Ascending aorta (tissue), 2 donors: ENCODE measurements around the gene TLR7. TPM values are rescaled to one million over a fixed set of nuclear protein-coding genes. Genes with fewer than 3 reads are reported as not detected.

ENCODE experiments used
- DNase-seq, 2 donors: peaks; one replicate each; pipeline ENCODE4 v3.0.0-alpha.2; 2019; ENCODE audit warnings: low spot score in 2 of 2
- H3K27ac ChIP-seq, 2 donors: fragments of 200-600 bp; sonication (generic); one replicate each; pipeline ENCODE4 v1.5.1; 2016 to 2017; ENCODE audit warnings: mild to moderate bottlenecking in 1 of 2
- H3K27me3 ChIP-seq: fragments of 200-600 bp; sonication (generic); one replicate; pipeline ENCODE4 v1.5.1; 2017
- H3K36me3 ChIP-seq, 2 donors: fragments of 200-600 bp; sonication (generic); one replicate each; pipeline ENCODE4 v1.5.1; 2016
- H3K4me1 ChIP-seq, 2 donors: fragments of 200-600 bp; sonication (generic); one replicate each; pipeline ENCODE4 v1.5.1; 2016 to 2017; ENCODE audit warnings: mild to moderate bottlenecking in 1 of 2
- H3K4me3 ChIP-seq, 2 donors: fragments of 200-600 bp; sonication (generic); one replicate each; pipeline ENCODE4 v1.5.1; 2016 to 2017; ENCODE audit warnings: mild to moderate bottlenecking in 1 of 2
- H3K9me3 ChIP-seq, 2 donors: fragments of 200-600 bp; sonication (generic); one replicate each; pipeline ENCODE4 v1.5.1; 2016
- CTCF ChIP-seq, 3 experiments: fragments of 200-600 bp in 2 of 3; fragments of 450-650 bp in 1 of 3; sonication (generic) in 2 of 3; IDR thresholded peaks; one replicate each; pipeline ENCODE4 v1.5.1; 2016 to 2019; ENCODE audit warnings: antibody characterized with exemption in 3 of 3, mild to moderate bottlenecking in 1 of 3, moderate library complexity in 1 of 3
- intact Hi-C: fragments of 100-400 bp; cut with DNase I; formaldehyde crosslinking; loops from one replicate; pipeline ENCODE4 v1.15.1; 2023
- total RNA-seq: library from RNA; depleted of rRNA; stranded (reverse); fragments of >200 nt; gene quantifications from one replicate; pipeline ENCODE4 v1.1.0, GENCODE V29; 2016

Gene TLR7
- total RNA-seq, 1 donor from 2014 or later = not detected

GRCh38 chrX:12895866-12896265 lies 29.0 kb downstream of the TLR7 start:
- DNase-seq = no peak
- TF ChIP-seq CTCF (IDR thresholded peaks at IDR 0.05) = no peak
- intact Hi-C loops = no loop called here
- Histone ChIP-seq H3K27me3 (no peaks in the 10 kb centered on the region), H3K4me1 (no peaks in the 10 kb centered on the region), H3K9me3 (no peaks in the 10 kb centered on the region), H3K4me3 (no peak overlapping the region), H3K36me3 (no peaks in the 10 kb centered on the region), H3K27ac (no peak overlapping the region)

DNA sequence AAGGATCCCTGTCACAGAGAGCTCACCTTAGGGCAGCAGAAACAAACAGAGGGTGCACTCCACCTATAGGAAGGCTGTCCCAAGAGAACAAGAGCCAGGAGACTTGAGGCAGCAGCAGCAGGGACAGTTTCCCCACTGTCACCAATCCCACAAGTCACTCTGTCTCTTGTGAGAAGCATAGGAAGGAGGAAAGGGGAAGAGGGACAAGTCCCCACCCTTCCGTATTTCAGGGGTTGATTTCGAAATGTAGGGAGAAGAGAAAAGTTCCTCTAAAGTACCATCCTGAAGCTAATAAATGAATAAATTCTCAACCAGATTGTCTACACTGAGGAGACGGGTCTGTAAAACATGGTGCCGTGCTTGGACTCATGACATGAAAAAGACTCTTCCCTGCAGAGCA lies 30.1 kb downstream of the TLR7 start:
- intact Hi-C loops = no loop called here
- H3K36me3 ChIP-seq = no peaks in the 10 kb centered on the region
- no peak for TF ChIP-seq CTCF (IDR thresholded peaks at IDR 0.05)
- no peaks in the 10 kb centered on the region for H3K4me1 ChIP-seq
- no peaks in the 10 kb centered on the region for H3K27me3 ChIP-seq
- H3K27ac ChIP-seq = no peak overlapping the region
- H3K9me3 ChIP-seq = no peaks in the 10 kb centered on the region
- no peak overlapping the region for H3K4me3 ChIP-seq
- DNase-seq = no peak

GRCh38 chrX:12898073-12898472 lies 31.2 kb downstream of the TLR7 start:
- intact Hi-C loops = no loop called here
- Histone ChIP-seq H3K27ac (no peak overlapping the region), H3K36me3 (no peaks in the 10 kb centered on the region), H3K4me1 (no peaks in the 10 kb centered on the region), H3K9me3 (no peaks in the 10 kb centered on the region), H3K27me3 (no peaks in the 10 kb centered on the region), H3K4me3 (no peak overlapping the region)
- no peak for DNase-seq
- no peak for TF ChIP-seq CTCF (IDR thresholded peaks at IDR 0.05)

GRCh38 chrX:12899506-12899905 lies 32.6 kb downstream of the TLR7 start:
- Histone ChIP-seq H3K27ac (no peak overlapping the region), H3K27me3 (no peaks in the 10 kb centered on the region), H3K4me3 (no peak overlapping the region), H3K4me1 (no peaks in the 10 kb centered on the region), H3K36me3 (no peaks in the 10 kb centered on the region), H3K9me3 (no peaks in the 10 kb centered on the region)
- DNase-seq = no peak
- no peak for TF ChIP-seq CTCF (IDR thresholded peaks at IDR 0.05)
- intact Hi-C loops = no loop called here

DNA sequence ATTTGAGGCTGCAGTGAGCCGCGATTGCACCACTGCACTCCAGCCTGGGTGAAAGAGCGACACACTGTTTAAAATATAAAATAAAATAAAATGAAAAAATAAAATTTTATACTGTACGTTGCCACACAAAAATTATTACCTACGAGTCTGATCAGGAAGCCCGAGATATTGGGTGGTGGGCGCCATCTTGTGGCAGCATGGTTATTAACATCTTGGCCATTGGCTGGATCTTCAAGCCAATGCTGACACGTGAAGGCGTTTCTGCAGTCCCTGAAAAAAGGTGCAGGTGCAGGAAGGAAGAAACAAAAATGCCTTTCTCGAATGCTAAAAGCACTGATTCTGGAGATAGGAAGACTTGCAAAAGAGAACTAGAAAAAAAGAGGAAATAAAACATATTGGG lies 34.6 kb downstream of the TLR7 start:
- peak; percentile 25 to 59 (median 43) for TF ChIP-seq CTCF (IDR thresholded peaks at IDR 0.05)
- no peak overlapping the region for H3K4me3 ChIP-seq
- no peaks in the 10 kb centered on the region for H3K4me1 ChIP-seq
- H3K27ac ChIP-seq = no peak overlapping the region
- no peaks in the 10 kb centered on the region for H3K9me3 ChIP-seq
- intact Hi-C loops = no loop called here
- DNase-seq = peak in 1 of 2 donors; percentile 75
- no peaks in the 10 kb centered on the region for H3K27me3 ChIP-seq
- H3K36me3 ChIP-seq = no peaks in the 10 kb centered on the region

DNA sequence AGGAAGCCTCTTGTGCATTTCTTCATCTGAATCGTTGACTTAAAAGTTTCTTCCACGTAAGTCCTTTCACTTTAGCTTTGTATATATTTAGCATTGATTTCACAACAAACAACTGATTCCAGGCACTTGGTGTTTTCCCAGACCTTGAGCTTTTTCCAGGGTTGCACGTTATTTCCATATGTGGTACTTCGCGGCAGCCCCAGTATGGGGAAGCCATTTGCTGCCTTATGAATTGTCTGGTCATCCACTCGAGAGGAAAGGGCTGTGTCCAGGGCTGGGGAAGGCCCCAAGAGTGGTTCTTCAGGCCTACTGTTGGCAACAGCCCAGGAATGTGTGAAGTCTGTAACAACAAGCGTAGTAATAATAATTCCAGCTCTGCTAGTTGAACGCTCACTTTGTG lies 36.8 kb downstream of the TLR7 start:
- H3K27ac ChIP-seq = no peak overlapping the region
- no peak for DNase-seq
- intact Hi-C loops = no loop called here

More for the DNA sequence above, 36.8 kb downstream of the TLR7 start:
- Histone ChIP-seq H3K36me3 (no peaks in the 10 kb centered on the region), H3K4me1 (no peaks in the 10 kb centered on the region), H3K4me3 (no peak overlapping the region), H3K27me3 (no peaks in the 10 kb centered on the region), H3K9me3 (no peaks in the 10 kb centered on the region)
- TF ChIP-seq CTCF (IDR thresholded peaks at IDR 0.05) = no peak
